ENCODE data around the gene VIPR2.

VIPR2 gene

DNA sequence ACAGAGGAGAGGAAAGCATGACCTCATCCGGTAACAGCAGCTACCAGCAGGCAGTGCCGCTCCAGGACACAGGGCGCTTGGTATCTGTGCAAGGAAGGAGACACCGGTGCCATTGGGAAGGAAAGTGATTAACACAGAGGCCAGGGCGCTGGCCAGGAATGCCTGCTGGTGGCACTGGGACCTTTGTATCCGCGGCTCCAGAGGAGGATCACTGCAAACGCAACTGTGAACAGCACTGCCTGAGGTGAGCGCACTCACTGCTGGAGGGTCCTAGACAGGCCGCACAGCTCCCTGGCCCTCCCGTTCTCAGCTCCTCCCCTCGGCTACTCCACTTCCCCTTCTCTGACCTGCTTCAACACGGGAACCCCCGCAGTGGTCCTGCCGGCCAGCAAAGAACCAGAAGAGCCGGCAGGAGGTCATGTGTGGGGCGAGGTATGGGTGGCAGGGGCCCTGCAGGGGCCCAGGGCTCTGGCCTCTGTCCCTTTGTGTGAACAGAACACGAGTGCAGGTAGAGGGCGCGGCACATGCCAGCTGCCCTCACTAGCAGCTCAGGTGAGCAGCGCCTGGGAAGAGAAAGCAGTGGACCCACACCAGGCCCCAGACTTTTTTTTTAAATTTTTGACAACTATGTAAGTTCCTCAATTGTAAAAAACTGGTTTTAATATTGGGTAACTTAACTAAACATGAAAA lies 107.6 kb downstream of the VIPR2 start:
- DNase-seq: no peak

DNA sequence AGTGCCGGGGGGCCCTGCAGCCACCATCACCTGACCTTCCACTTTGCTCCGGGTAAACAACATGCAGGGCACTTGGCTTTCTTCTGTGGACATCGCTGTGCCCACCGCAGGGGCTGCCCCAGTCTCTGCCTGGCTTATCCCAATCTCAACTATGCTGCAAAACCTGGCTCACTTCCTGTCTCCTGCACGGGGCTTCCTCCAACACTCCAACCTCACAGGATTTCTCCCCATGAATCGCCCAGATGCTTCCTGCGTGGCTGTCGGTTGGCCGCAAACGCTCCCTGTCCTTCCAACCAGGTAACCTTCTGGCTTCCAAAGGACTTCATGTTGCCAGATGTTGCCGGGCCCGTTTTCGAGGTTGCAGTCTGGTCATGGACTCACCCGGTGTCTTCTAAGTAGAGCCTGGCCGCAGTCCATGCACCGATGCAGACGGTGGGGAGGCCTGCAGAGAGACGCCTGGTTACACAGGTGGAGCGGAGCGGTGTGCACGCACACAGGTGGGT lies 109.0 kb downstream of the VIPR2 start:
- no peak for DNase-seq

DNA sequence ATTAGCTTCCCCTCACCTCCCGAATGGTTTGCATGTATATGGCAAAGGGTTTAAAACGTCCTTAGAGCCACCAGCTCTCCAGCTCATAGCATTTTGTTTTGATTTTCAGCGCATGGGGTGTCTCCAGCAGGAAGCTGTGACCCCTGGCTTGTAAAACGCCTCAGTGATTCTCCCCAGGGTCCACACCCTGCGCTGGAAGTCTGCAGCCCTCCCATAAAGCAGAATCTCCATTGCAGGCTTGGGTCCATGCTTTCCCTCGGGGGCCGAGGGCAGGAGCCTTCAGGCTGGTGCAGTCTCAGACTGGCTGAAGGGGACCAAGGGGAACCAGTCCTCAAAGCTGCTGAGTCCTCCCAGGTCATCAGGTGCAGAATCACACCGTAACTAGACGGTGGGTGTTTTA lies 109.7 kb downstream of the VIPR2 start:
- DNase-seq: no peak

DNA sequence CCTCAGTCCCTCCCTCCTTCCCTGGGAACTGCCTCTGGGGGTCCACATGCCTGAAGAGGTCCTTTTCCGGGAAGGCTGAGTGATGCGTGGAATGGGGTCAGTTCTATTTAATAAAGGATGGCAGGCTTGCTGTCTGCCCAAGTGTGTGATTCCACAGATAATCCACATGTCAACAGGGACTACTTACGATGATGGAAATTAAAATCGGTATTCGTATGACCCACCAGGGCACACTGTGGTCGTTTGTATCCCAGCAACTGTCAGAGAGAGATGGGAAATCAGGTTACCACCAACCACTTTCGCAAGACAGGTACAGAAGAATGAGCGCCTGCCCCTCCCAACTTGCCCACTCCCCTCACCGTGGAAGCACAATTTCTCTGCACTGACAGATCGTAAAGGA lies 110.3 kb downstream of the VIPR2 start:
- DNase-seq: no peak

DNA sequence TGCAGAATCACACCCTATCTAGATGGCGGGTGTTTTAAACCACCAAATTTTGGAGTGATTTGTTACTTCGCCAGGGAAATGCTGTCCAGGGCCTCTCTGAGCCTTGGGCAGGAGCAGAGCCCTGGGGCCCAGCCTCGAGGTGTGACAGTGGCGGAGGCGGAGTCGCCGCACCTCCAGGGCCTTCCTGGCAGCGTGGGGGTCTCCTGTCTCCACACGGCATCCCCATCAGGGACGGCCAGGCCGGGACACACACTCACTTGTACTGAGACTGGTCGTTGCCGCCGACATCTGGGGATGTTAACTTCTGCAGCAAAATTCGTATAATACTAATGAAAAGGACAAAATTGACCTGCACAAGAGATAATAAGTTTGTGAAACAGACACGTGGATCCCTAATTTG lies 110.7 kb downstream of the VIPR2 start:
- DNase-seq: no peak

DNA sequence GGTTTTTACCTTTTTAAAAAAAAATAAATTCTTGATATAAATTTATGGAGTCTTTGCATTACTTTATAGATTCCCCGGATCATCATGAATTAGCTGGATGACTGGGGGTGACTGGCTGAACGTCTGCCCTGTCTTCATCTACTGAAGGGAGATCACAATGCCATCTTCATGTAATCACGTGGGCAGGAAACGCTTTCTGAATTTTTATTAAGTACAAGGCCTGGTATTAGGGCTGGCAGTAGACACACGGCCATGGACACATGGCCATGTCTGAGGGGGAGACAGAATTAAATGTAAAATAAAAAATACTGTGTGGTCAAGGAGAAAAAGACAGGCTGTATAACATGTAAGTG lies 111.2 kb downstream of the VIPR2 start:
- DNase-seq: no peak

DNA sequence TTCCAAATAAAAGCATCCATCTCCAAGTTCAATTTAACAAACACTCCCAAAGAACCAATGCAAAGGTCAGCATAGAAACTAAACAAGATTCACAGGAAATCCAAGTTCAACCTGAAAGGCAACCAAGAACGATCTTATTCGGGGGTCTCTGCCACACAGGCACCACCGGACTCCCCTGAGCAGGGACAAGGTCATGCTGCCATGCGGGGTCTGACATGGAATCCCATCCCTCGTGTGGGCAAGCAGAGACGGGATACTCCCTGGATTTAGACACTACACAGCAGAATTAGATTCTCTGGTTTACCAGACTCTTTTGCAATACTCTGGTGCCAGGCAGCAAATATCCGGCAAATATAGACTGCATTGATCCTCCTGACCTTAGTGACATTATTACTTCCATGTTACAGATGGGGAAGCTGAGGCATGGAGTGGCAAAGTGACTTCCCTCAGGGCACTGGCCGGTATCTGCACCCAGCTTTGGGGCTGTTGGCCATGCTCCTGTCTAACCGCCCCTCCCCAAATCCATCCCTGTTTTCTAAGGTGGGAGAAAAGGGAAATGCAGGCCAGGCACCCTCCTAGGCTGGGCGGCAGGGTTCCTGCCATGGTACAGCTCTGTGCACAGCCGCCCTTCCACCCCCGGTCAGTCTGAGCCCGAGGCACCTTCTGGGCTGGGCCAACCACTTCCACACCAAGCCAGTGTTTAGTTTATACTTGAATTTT lies 111.8 kb downstream of the VIPR2 start:
- no peak for DNase-seq

DNA sequence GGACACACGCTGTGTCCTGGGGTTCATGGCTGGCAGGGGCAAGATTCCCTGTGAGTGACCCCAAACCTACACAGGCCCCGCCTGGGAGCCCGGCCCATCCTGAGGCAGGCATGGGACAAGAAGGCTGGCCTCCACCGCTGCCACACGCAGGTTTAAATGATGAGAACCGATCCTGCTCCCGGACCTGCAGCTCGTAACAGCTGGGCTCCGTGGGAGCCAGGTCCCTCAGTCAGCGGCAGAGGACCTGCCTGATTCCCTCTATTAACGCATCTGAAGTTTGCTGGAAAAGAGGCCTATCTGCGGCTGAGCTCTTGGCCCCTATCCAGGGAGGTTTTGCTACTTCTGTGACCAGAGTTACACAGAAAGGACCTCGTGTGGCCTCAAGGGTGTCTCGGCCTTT lies 112.3 kb downstream of the VIPR2 start:
- no peak for DNase-seq

DNA sequence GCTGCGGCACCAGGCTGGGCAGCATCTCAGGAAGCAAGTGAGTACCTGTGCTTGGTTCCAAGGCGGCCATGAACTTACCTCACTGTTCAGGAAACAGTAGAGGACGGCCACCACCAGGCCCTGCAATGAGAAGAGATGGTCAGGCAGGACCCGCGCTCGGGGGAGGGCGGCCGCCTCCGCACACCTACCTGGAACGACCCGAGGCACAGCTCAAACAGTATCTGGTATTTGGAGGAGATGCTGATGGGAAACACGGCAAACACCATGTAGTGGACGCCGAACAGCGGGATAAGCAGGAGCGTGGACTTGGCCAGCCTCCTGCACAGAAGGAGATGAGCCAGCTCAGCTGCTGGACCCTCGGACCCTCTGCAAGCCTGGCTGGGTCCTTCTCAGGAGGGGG lies 112.9 kb downstream of the VIPR2 start:
- DNase-seq: no peak

DNA sequence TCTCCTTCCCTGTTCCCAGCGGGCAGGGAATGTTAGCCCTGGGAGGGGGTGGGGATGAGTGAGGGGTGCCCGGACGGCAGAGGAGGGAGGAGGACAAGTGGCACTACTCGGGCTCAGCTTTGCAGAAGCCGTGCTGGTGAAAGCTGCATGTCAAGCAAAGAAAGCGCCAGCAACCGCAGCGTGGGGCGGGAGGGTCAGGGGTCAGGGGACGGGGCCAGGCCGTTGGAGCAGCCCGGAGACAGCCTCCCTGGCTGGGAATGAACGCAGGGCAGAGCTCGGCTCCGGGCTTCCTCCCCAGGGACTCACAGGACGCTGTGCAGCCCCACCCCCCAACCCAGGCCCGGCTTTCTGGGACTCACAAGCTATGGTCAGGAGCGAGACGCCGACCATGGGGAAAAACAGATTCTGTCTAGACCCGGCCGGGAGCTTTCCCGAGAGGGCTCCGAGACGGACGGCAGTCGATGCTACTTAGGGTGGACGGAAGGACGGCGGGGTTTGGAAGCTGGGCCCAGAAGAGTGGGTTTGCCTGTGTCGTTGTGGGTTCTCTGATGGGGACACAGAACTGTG lies 113.4 kb downstream of the VIPR2 start:
- no peak for DNase-seq

DNA sequence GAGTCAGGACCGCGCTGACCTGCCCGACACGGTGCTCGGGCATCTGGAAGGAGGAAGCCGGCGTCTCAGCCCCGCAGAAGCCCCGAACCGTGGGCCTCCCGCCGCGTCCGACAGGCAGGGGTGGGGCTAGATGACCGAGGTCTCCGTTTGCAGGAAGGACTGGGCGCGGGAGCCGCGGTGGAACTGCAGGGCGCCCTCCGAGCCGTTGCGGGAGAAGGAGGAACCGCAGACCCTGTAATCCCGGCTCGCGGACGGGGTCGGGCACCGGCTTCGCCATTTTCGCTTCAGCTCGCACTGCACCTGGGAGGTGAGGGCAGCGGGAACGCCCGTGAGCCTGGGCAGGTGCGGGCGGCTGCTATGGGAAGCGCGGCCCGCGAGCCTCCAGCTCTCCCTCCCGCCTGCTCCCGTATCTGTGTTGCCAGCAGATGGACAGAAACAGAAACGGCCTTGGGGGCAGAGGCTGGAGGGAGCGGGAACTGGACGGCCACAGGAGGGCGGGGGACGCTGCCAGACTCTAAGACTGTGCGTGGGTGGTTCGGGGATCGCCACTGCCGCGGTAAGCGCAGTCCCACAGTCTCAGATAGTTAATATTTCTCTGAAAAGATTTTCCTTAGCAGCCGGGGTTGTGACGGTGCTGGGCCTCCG lies 114.1 kb downstream of the VIPR2 start:
- no peak for DNase-seq

DNA sequence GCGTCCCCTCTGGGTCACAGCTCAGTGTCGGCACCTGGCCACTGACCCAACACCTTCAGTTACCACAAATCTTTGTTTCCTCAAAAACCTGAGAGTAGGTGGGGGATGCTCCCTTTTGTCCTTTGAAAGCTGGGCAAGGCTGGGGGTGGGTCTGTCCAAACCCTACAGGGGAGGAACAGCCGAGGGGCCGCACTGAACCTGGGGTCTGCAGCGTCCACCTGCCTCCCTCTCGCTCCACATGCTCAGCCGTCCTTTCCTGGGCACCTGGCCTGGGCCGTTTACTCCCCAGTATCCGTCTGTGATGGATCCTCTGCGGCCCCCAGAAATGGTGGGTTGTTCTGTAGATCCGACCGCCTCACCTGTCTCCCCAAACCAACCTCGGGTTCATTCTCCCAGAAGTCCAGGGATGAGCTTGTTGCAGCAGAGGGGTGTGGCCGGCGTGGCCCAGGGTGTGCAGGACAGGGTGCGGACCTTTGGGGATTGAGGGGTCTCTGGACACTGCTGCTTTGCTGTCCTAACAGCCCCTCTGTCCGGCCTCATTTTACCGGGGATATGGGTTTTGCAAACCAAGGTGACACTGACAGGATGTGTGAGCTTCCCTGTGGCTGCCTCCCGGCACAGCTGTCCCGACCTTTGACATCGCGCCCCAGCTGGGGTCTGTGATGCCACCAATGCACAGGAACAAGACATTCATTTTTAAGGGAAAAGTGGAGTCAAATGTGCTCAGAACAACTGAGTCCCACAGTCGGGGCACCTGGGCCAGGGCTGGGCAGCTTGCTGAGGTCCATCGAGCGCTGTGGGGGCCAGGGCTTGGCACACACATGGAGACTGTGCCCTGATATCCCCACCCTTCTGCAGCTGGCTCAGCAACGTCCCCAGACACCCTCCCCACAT lies 115.9 kb downstream of the VIPR2 start:
- no peak for DNase-seq

DNA sequence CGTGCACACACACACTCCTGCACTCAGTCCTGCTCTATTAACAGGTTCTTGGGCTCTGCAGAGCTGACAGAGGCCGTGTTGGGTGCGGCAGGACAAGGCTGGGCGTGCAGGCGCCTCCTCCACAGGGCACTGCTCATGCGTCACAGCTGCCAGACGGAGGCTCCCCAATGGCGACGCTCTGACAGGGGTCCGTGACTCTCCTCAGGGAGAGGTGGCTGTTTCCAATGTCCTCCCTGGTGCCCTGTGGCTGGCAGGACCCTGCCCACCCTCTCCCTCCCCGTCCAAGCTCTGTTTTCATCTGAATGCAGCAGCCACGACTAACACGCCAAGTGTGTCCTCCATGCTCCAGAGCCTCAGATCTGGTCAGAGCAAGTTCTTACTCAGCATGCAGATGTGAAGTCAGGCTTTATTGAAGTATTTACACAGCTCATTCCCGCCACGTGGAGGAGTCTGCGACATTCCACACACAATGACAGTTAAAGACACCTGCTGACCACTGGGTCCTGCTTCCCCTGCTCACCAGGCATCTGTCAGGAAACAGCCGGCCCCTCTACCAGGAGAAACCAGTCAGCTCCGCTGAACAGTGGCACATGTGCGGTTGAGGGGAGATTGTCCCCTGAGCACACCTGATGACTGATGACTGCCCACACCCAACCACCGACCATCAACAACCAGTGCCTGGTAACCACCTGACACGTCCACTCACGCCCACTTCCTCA lies 116.7 kb downstream of the VIPR2 start:
- no peak for DNase-seq

DNA sequence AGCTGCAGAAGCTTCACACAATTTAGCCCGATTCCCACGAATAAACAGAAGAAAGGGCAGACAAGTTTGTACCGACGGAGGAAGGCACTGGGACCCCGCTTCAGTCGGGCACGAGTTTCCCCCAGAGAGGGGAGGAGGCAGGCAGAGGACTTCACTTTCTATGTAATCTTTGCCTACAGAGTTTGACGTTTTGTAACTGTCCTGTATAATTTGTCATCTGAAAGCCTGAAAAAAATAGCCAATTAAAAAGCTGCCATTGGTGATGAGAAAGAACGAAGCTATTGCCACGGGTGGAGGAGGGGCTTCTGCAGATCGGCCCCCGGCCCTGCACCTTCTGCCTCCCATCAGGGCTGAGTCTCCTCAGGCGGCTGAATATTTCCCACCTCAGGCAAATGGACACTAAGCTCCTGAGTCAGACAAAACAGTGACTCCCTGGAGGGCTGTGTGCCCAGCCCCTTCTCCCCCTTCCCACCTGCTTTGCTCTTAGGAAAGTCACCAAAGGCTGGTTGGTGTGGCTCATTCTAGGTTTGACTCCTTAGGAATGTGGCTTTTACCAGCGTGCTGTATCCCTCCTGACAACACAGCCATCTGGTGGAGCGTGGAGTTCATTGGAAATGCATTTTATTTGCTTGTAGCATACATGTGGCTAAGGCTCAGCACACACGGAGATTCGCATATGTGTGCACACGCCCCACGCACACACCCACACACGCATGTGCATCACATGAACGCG lies 117.4 kb downstream of the VIPR2 start:
- DNase-seq: no peak

DNA sequence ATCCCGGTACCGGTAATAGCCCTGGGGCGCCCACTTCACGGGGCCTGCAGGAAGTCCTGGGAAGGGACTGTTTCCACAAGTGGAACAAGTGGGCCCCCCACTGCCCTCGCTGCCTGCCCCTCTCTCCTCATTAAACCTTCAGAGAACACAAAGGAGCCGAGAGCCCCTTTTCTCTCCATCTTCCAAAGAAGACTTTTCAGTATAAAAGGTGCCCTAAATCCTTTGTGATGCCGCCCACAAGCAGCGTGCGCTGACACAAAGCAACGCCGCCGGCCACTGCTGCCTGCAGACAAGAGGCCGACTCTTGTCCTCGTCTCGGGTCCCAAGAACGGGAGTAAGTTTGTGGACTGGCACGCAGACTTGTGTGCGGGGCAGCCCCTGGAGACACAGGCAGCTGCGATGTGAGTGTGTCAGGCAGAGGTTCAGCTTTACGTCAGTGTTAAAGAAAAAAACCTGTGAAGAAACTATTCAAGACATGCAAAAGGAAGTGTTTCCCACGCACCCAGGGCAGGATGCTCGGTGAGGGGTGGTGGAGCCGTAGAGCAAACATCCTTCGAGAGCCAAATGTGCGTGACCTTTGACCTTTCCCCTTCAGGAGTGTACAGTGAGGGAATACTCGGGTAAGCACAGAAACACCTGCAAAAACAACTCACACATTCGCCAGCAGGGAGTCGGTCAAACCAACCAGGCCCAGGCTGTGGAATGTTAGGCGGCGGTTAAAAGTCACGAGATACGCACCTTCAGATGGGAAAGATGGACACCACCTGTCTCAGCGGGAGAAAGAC lies 118.2 kb downstream of the VIPR2 start:
- DNase-seq: no peak

DNA sequence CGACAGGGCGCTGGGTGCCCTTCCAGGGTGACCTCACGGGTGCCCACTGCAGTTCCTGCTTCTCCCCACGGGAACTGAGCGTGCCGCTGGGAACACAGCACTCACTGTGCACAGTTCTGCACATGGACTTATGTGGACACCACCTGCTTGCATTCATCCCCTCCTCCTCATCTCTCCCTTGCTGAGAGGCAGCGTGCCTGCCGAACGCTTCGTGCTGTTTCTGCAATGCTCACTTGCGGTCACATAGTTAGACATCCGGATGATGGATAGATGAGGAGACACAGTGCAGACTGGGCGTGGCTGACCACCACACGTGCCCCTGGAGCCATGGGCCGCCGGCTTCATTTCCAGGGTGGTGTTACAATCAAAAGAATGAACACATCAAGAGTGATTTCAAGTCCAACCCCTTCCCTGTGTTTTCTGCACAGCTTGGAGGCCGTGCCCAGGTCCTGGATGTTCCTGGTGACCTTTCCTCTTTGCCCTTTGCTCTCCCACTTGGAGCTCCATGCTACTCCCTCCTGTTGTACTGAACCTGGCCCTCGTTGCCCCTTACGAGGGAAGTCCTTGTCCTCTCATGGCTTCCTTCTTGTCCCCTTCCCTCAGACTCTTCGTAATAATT lies 119.4 kb downstream of the VIPR2 start:
- no peak for DNase-seq

DNA sequence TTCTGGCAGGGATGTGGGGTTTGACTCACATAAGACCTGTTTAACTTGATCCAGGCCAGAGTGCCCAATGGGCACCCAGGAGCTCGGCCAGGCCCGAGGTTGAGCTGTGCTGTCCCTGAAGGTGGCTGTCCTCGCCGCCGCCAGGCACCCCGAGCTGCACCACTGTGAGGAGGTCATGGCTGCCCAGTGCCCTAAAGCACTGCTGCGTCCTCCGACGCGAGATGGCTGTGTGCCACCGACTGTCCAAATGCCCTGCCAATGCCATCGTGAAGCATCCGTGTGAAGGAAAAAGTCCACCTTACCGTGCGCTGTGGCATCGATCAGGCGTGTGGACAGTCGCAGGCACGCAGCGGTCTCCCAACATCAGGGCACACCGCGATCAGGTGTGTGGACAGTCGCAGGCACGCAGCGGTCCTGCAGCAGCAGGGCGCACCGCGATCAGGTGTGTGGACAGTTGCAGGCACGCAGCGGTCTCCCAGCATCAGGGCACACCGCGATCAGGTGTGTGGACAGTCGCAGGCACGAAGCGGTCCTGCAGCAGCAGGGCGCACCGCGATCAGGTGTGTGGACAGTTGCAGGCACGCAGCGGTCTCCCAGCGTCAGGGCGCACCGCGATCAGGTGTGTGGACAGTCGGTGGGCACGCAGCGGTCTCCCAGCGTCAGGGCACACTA lies 120.3 kb downstream of the VIPR2 start:
- DNase-seq: no peak

DNA sequence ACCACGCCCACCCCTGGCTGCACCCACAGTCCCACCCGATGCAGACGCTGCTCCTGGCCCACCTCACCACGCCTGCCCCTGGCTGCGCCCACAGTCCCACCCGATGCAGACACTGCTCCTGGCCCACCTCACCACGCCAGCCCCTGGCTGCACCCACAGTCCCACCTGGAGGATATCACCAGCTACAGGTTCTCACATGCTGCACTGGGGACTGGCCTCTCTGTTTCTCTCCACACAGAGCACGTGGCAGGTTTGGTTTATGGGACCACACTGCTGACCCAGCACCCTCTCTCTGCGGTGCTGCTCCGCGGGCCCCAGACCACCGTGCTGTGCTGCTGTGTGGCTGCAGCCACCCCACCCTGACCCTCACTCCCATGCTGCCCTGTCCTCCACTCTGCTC lies 120.9 kb downstream of the VIPR2 start:
- DNase-seq: no peak

DNA sequence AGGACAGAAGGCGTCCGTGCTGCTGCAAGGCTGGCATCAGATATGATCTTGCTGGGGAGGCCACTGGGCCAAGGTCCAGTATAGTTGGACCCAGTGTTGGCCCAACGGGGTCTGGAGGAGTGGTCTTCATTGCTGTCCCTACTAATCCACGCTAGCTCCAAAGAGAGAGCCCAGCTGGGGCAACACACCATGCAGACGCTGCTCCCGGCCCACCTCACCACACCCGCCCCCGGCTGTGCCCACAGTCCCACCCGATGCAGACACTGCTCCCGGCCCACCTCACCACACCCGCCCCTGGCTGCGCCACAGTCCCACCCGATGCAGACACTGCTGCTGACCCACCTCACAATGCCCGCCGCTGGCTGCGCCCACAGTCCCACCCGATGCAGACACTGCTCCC lies 121.5 kb downstream of the VIPR2 start:
- no peak for DNase-seq
